Endothelial cell (in vitro differentiated cells): Measurements from ENCODE around the gene MOAP1. TPM values are rescaled to one million over a fixed set of nuclear protein-coding genes. Genes with fewer than 3 reads are reported as not detected.
A peak's percentile ranks its signal among the peaks of the same experiment; 100 is the strongest.

ENCODE experiments used
- DNase-seq: peaks from one replicate; pipeline ENCODE4 v3.0.0; 2021; ENCODE audit warnings: low spot score
- H3K27ac Mint-ChIP-seq: one replicate; pipeline ENCODE4 v1.8.0; 2021; ENCODE audit warnings: mixed read lengths, inconsistent platforms; ENCODE audit not compliant: unreplicated experiment
- H3K27me3 Mint-ChIP-seq: one replicate; pipeline ENCODE4 v1.8.0; 2021; ENCODE audit warnings: mild to moderate bottlenecking, moderate library complexity, mixed read lengths, inconsistent platforms; ENCODE audit not compliant: unreplicated experiment
- H3K36me3 Mint-ChIP-seq: one replicate; pipeline ENCODE4 v1.8.0; 2021; ENCODE audit warnings: mild to moderate bottlenecking, low read depth, mixed read lengths, inconsistent platforms; ENCODE audit not compliant: unreplicated experiment
- H3K4me1 Mint-ChIP-seq: one replicate; pipeline ENCODE4 v1.8.0; 2021; ENCODE audit warnings: mild to moderate bottlenecking, mixed read lengths, inconsistent platforms; ENCODE audit not compliant: unreplicated experiment
- H3K4me3 Mint-ChIP-seq: one replicate; pipeline ENCODE4 v1.8.0; 2021; ENCODE audit warnings: mild to moderate bottlenecking, mixed read lengths, inconsistent platforms; ENCODE audit not compliant: unreplicated experiment
- H3K9me3 Mint-ChIP-seq: one replicate; pipeline ENCODE4 v1.8.0; 2021; ENCODE audit warnings: mixed read lengths, inconsistent platforms; ENCODE audit not compliant: unreplicated experiment
- CTCF ChIP-seq: fragments of 200-600 bp; sonication (generic); IDR thresholded peaks from one replicate; pipeline ENCODE4 v1.5.0; 2021; ENCODE audit warnings: antibody characterized with exemption; ENCODE audit not compliant: unreplicated experiment
- total RNA-seq: library from RNA; stranded (reverse); fragmentation: NEBNext Ultra II Directional; extraction: Animal tissue kit (Norgen Biotek cat#: 25700); gene quantifications from one replicate; pipeline ENCODE4 v1.2.1, GENCODE V29; 2021; ENCODE audit not compliant: unreplicated experiment

Gene MOAP1
- total RNA-seq, 1 donor from 2014 or later = 22.4 TPM

GRCh38 chr14:93153121-93153520, 31.6 kb downstream of the MOAP1 start:
- no peak overlapping the region for H3K27ac Mint-ChIP-seq
- no peaks in the 10 kb centered on the region for H3K36me3 Mint-ChIP-seq
- no peak for DNase-seq
- H3K27me3 Mint-ChIP-seq = peaks cover 6% of the 10 kb centered on the region
- no peak overlapping the region for H3K4me3 Mint-ChIP-seq
- no peaks in the 10 kb centered on the region for H3K9me3 Mint-ChIP-seq
- TF ChIP-seq CTCF = no peak
- peaks cover 10% of the 10 kb centered on the region for H3K4me1 Mint-ChIP-seq

GRCh38 chr14:93150227-93151208, 34.2 kb downstream of the MOAP1 start:
- H3K4me3 Mint-ChIP-seq = no peak overlapping the region

GRCh38 chr14:93148979-93149378, 35.7 kb downstream of the MOAP1 start:
- peaks cover 13% of the 10 kb centered on the region for H3K4me1 Mint-ChIP-seq
- no peak for TF ChIP-seq CTCF
- H3K4me3 Mint-ChIP-seq = no peak overlapping the region
- no peak overlapping the region for H3K27ac Mint-ChIP-seq
- H3K27me3 Mint-ChIP-seq = peaks cover 8% of the 10 kb centered on the region
- no peak for DNase-seq
- no peaks in the 10 kb centered on the region for H3K9me3 Mint-ChIP-seq
- H3K36me3 Mint-ChIP-seq = no peaks in the 10 kb centered on the region

More at GRCh38 chr14:93150227-93151208, 34.2 kb downstream of the MOAP1 start:
- TF ChIP-seq CTCF = no peak
- Mint-ChIP-seq H3K27me3 (peaks cover 9% of the 10 kb centered on the region), H3K9me3 (no peaks in the 10 kb centered on the region), H3K27ac (peak overlapping the region; percentile 83), H3K4me1 (peaks cover 13% of the 10 kb centered on the region), H3K36me3 (no peaks in the 10 kb centered on the region)
- DNase-seq = peak; percentile 11

GRCh38 chr14:93146119-93146518, 38.6 kb downstream of the MOAP1 start:
- Mint-ChIP-seq H3K4me1 (peaks cover 13% of the 10 kb centered on the region), H3K9me3 (no peaks in the 10 kb centered on the region), H3K4me3 (no peak overlapping the region), H3K27me3 (peaks cover 4% of the 10 kb centered on the region), H3K36me3 (no peaks in the 10 kb centered on the region), H3K27ac (no peak overlapping the region)
- no peak for DNase-seq
- TF ChIP-seq CTCF = no peak
